AML-193 (cell line): ENCODE results near the gene PRPF6.

Experiments used
- DNase-seq, 2 experiments: peaks; one replicate each; lab custom pipeline; 2025; lab: John Stamatoyannopoulos, UW

Gene PRPF6

DNA sequence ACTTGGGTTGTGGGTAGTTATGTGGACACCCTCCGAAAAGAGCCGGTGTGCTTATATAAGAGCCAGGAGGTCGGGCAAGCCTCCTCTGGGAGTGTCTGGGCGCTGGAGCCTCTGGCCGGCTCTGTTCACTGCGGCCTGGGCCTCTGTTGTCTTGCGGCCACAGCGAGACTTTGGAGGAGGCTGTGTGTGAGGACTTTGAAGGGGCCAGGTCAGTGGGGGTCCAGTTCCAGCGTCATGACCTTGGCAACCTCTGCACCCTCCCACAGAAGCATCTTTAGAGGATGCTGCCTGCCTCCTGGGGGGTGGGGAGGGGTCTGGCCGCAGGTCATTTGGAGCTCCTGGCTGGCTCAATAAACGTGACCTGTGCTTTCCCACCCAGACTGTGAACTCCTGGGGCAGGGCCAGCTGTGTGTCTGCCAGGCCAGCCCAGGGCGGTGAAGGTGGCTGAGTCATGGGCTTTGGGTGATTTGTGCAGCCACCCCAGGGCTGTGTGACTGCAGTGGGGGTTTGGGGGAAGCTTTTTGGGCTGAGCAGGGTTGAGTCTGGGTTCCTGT lies 83.3 kb downstream of the PRPF6 start:
- no peak for DNase-seq

GRCh38 chr20:64065062-64065973 lies 84.4 kb downstream of the PRPF6 start:
- DNase-seq, result no peak

DNA sequence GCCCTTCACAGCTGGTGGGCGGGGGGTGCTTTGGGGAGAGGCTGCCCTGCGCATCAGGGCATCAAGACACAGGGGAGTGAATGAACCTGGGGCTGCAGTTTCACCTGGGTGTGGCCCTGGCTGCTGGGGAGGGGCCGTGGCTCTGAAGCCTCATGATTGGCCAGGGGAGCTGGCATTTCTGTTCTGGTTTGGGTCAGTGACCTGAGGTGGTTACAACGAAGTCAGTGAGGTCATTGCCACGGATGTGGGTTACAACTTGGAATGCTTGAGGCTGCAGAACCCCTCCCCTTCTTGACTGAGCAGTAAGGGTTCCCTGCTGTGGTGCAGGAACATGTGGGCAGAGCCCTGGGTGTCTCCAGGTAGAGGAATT lies 85.0 kb downstream of the PRPF6 start:
- peak; percentile 73 to 80 for DNase-seq

DNA sequence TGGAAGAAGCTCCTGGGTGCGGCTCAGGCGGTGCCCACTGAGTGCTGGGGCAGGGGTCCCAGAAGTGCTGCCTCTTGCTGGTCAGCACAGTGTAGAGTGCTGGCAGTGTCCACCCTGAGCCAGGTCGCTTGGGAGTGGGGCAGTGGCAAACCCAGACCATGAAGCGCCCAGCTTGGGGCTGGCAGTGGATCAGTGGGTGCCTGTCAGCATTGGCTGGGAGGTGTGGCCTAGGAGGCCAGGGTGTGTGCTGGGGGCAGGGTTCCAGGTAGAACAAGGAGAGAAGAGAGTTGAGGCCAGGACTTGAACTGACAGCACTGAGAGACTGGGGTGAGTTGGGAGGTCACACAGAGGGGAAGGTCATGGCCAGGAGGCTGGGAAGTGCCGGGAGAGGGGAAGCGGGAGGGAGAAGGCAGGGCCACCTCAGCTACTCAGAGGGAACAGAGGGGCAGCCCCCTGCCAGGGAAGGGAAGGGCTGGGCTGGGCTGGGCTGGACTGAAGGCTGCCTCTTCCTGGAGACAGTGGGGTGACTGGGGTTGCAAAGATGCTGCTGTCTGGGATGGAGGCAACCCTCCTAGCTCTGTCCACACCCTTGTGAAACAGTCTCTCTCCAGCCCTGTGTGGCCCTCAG lies 86.2 kb downstream of the PRPF6 start:
- DNase-seq, result no peak

GRCh38 chr20:64067733-64068307 lies 86.9 kb downstream of the PRPF6 start:
- no peak for DNase-seq

DNA sequence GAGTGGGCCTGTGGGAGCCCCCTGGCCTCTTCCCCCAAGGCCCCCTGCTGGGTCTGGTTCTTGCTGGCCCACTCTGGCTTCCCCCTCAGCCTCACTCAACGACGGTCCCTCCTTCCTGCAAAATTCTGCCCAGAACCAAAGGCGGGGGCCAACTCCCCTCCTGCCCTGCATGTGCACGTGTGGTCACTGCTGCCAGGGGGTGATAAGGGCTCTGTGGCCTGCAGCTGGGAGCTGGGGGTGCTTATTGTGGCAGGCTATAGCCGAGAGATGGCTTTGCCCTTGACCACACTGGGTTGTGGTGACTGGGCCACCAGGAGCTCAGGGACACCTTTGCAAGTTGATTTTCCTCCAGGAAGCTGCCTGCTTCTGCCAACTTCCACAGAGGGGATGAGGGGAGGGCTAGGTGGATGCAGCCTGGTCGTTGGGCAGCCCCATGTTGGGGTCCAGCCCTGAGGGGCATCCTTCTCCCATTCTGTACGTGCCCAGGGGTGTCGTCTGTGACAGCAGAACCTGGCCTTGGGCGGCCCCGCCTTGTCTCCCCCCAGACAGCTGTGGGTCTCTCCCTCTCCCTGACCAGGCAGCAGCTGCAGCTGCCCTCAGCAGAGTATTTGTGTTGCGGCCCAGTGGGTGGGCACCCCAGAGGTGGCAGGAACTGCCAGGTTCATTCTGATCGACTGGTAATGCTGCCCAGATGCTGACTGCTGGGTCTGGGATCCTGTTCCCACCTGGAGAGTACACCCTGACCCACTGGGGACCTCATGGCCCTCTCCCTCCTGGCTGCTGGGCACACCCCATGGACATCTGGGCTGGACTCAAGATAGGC lies 87.7 kb downstream of the PRPF6 start:
- DNase-seq, result no peak

DNA sequence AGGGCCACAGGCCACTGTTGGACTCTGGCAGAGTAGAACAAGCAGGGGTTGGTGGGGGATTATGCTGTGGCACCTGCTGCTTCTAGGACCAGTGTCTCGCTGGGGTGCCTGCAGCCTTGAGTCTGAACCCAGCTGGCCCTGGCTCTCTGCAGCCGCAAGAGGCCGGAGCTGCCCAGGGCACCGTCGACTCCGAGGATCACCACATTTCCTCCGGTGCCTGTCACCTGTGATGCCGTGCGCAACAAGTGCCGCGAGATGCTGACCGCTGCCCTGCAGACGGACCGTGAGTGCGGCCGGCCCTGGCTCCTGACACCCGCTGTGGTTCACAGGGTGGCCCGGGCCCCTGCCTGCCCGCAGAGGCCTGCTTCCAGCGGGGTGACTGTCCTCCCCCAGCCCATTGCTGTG lies 88.3 kb downstream of the PRPF6 start:
- DNase-seq, result no peak

DNA sequence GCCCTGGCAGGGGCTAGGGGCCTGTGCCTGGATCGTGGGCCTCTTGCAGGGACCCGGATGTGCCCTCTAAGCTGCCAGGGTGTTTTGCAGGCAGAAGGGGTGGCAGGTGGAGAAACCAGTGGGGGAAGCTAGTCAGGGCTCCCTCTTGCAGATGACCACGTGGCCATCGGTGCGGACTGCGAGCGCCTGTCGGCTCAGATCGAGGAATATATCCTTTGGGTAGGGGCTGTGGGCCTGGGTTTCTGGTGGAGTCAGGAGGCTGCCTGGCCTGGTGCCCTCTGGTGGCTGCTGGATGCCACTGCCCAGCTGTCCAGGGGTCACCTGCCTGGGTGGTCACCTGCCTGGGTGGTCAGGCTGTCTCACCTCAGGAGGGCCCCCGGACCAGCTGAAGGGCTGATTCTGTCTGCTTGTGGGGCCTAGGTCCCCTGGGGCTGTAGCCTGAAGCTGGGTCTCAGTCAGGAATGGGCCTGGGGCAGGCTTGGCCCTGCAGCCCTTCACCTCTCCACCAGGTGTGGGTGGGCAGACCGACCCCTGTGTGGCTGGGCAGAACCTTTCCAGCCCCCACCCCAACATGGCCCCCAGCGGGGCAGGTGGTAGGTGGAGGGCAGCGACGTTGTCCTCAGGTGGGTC lies 88.8 kb downstream of the PRPF6 start:
- peak in 1 of 2 experiments; percentile 16 for DNase-seq

DNA sequence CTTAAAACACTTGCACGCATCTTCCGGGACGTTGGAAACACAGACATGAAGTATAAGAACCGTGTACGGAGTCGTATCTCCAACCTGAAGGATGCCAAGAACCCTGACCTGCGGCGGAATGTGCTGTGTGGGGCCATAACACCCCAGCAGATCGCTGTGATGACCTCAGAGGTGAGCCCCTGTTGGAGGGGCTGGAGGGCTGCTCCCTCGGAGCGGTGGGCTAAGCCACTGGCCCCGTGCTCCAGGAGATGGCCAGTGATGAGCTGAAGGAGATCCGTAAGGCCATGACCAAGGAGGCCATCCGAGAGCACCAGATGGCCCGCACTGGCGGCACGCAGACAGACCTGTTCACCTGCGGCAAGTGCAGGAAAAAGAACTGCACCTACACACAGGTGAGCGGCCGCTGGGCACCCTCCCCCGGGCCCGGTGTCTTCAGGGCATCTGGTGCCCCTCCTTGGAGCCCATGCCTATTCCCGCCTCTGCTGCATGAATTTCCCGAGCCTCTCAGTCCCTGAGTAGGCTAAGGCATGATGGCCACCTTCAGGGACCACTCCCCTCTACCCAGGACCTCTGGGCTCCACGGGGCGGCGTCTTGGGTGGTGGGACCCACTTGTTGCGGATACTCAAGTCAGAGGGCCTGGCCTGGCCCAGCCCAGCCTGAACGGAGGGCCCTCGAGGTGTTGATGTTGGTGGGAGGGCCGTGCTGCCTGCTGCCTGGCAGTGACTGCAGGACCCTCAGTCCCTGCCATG lies 89.5 kb downstream of the PRPF6 start:
- DNase-seq, result no peak

- no peak for DNase-seq
Measured at GRCh38 chr20:64071341-64072332, 90.7 kb downstream of the PRPF6 start.

GRCh38 chr20:64072498-64073063 lies 91.6 kb downstream of the PRPF6 start:
- no peak for DNase-seq

GRCh38 chr20:64073476-64074183 lies 92.7 kb downstream of the PRPF6 start:
- no peak for DNase-seq

DNA sequence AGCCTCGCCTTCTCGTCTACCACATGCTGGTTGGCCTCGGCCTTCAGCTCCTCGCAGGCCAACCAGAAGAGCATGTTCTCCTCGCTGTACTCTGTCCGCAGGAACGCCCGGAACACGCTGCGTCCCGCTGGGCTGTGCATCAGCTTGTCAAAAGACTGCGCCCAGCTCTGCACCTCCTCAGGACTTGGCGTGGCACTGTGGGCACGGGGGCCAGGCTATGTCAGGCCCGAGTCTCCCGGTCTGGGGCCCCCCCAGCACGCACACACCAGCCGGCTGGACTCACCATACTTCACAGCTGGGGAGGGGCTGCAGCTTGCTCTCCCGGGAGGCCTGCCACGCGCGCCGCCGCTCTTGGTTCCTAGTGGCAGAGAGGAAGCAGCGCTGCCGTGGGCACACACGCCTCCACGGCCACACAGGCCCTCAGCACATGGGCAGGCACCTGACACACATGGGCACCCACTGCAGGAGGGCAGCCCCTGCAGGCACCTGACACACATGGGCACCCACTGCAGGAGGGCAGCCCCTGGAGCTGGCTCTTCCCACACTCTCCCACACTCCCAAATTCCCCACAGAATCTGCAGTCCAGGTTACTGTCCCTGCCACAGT lies 93.4 kb downstream of the PRPF6 start:
- no peak for DNase-seq

GRCh38 chr20:64074963-64075362 lies 94.0 kb downstream of the PRPF6 start:
- no peak for DNase-seq

DNA sequence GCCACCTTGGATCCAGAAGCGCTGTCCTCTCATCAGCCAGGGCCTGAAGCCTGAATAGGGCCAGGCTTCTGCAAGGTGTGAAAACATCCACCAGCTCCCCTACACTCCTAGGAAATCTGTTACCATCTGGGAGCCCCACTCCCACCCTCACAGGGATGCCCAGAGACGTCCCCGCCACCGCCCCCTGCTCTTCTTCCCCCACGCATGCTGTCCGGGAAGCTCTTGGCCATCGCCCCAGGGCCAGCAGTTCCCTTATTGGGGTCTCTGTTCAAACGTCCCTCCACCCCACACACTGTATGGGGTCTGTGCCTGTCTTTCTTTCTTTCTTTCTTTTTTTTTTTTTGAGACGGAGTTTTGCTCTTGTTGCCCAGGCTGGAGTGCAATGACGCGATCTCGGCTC lies 94.6 kb downstream of the PRPF6 start:
- no peak for DNase-seq

DNA sequence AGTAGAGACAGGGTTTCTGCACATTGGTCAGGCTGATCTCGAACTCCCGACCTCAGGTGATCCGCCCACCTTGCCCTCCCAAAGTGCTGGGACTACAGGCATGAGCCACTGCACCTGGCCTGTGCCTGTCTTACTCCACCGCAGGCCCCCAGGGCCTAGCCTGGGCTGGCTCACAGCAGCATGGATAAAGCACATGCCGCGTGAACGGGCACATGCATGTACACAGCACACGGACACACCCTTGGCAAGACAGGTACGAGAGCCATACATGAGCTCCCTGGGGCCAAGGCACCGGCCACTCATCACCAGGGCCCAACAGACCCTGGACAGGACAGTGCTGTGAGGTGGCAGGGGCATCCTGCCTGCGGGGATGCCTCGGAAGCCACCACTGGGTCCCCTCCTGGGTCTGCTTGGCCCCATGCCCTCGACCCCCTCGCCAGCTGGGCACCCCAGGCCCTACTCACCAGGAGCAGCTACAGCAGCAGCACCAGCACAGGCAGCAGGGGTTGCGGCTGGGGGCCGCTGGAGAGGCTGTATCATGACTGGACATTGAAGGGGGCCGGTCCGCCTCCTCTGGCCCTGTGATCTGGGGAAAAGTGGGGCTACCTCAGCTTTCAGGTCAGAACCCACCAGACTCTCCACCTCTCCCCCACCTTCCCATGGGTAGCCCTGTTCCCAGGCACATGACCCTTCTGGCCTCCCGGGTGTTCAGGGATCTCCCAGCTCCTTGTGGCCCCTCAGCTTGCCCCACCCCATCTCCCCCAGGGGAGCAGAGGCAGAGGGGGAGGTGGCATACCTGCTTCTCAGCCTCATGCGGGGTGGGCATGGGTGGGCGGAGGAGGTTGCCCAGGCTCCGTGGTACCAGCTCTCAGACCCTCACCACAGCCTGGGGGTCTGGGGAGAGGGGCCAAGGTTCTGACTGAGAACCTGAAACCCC lies 95.4 kb downstream of the PRPF6 start:
- no peak for DNase-seq

DNA sequence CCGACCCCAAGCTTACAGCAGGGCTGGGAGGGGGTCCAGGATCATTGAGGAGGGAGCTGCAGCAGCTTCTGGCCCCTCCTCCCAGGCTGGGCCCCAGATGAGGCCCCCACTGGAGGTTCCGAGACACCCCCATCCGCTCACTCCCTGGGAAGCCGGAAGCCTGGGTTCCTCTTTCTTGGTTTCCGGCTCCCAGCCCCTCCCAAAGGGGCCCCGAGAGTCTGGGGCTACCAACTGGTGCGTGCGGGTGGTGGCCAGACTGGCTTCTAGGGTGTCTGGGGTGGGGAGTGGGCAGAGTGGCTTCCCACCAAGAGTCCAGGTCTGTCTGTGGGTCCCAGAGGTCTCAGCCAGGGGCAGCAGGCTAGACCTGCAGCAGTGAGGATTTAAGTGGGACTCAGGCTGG lies 96.2 kb downstream of the PRPF6 start:
- DNase-seq, result peak; percentile 58 to 71
